HK-2 (cell line): ENCODE measurements around the gene VCL.
"Not testable (repeated sequence)": the region's sequence is repeated elsewhere in the genome, so short reads cannot be mapped to it uniquely, and the experiment has no call there.

Experiments used
- DNase-seq: peaks from one replicate; pipeline ENCODE4 v3.0.0-alpha.2; 2018; ENCODE audit not compliant: unreplicated experiment

The VCL gene

GRCh38 chr10:74107391-74107790 lies 109.5 kb downstream of the VCL start:
- no peak for DNase-seq

- no peak for DNase-seq
Measured at GRCh38 chr10:74109452-74109851, 111.5 kb downstream of the VCL start.

GRCh38 chr10:74110120-74110519 lies 112.2 kb downstream of the VCL start:
- DNase-seq, result no peak

- no peak for DNase-seq
Measured at GRCh38 chr10:74111799-74112198, 113.9 kb downstream of the VCL start.

GRCh38 chr10:74113546-74113945 lies 115.6 kb downstream of the VCL start:
- no peak for DNase-seq

- no peak for DNase-seq
Measured at GRCh38 chr10:74114041-74114448, 116.1 kb downstream of the VCL start.

- DNase-seq, result no peak
Measured at GRCh38 chr10:74117738-74118137, 119.8 kb downstream of the VCL start.

- DNase-seq, result no peak
Measured at GRCh38 chr10:74118804-74119203, 120.9 kb downstream of the VCL start.

- no peak for DNase-seq
Measured at GRCh38 chr10:74120911-74121310, 123.0 kb downstream of the VCL start.

GRCh38 chr10:74121368-74121767 lies 123.5 kb downstream of the VCL start:
- no peak for DNase-seq

GRCh38 chr10:74122060-74122459 lies 124.1 kb downstream of the VCL start:
- DNase-seq, result no peak

- DNase-seq, result no peak
Measured at GRCh38 chr10:74123081-74123480, 125.2 kb downstream of the VCL start.

- no peak for DNase-seq
Measured at GRCh38 chr10:74133923-74134820, 136.3 kb downstream of the VCL start.

- DNase-seq, result no peak
Measured at GRCh38 chr10:74135452-74135851, 137.5 kb downstream of the VCL start.

GRCh38 chr10:74137992-74138391 lies 140.1 kb downstream of the VCL start:
- no peak for DNase-seq

GRCh38 chr10:74138596-74138995 lies 140.7 kb downstream of the VCL start:
- not testable (repeated sequence) for DNase-seq

- no peak for DNase-seq
Measured at GRCh38 chr10:74139981-74140380, 142.1 kb downstream of the VCL start.

GRCh38 chr10:74140553-74140952 lies 142.6 kb downstream of the VCL start:
- DNase-seq, result no peak

- DNase-seq, result no peak
Measured at GRCh38 chr10:74145133-74145532, 147.2 kb downstream of the VCL start.

- not testable (repeated sequence) for DNase-seq
Measured at GRCh38 chr10:74146980-74147379, 149.1 kb downstream of the VCL start.

- DNase-seq, result peak; percentile 85
Measured at GRCh38 chr10:74150204-74150989, 152.5 kb downstream of the VCL start, which contains the start of gene AP3M1. AP3M1 (minus strand) TSS chr10:74150828; CDS start chr10:74138379, 12,449 bp downstream.

GRCh38 chr10:74150990-74151878 lies 153.3 kb downstream of the VCL start, which contains the start of gene ADK:
ADK (plus strand) TSS chr10:74151221; CDS start chr10:74151279, 58 bp downstream.
- peak; percentile 99 for DNase-seq
